Smooth muscle cell (in vitro differentiated cells): ENCODE data around the gene S100PBP. TPM values are rescaled to one million over a fixed set of nuclear protein-coding genes. Genes with fewer than 3 reads are reported as not detected.

Experiments
- DNase-seq: peaks from one replicate; lab custom pipeline; 2025; ENCODE audit not compliant: unreplicated experiment; lab: John Stamatoyannopoulos, UW
- H2AFZ ChIP-seq: fragments of 200-600 bp; sonication (generic); 2 replicates; pipeline ENCODE4 v1.6.0; 2016; ENCODE audit warnings: antibody characterized with exemption, low read depth, mild to moderate bottlenecking
- H3F3A ChIP-seq: fragments of 200-600 bp; sonication (generic); 2 replicates; pipeline ENCODE4 v1.6.0; 2017; ENCODE audit warnings: antibody characterized with exemption, low read depth
- H3K27ac ChIP-seq: fragments of 200-600 bp; sonication (generic); 2 replicates; pipeline ENCODE4 v1.5.1; 2016; ENCODE audit warnings: low read depth, mild to moderate bottlenecking
- H3K27me3 ChIP-seq: fragments of 200-600 bp; sonication (generic); 2 replicates; pipeline ENCODE4 v1.6.1; 2016; ENCODE audit warnings: low read depth, mild to moderate bottlenecking
- H3K36me3 ChIP-seq: fragments of 200-600 bp; sonication (generic); 2 replicates; pipeline ENCODE4 v1.5.1; 2016; ENCODE audit warnings: low read depth
- H3K4me1 ChIP-seq: fragments of 200-600 bp; sonication (generic); 2 replicates; pipeline ENCODE4 v1.5.1; 2016; ENCODE audit warnings: low read depth
- H3K4me2 ChIP-seq: fragments of 200-600 bp; sonication (generic); 2 replicates; pipeline ENCODE4 v1.6.0; 2016; ENCODE audit warnings: mild to moderate bottlenecking
- H3K4me3 ChIP-seq: fragments of 200-600 bp; sonication (generic); 2 replicates; pipeline ENCODE4 v1.5.1; 2016; ENCODE audit warnings: mild to moderate bottlenecking
- H3K79me2 ChIP-seq: fragments of 200-600 bp; sonication (generic); 2 replicates; pipeline ENCODE4 v1.6.0; 2016; ENCODE audit warnings: low read depth, mild to moderate bottlenecking
- H3K9ac ChIP-seq: fragments of 200-600 bp; sonication (generic); 2 replicates; pipeline ENCODE4 v1.6.0; 2016; ENCODE audit warnings: low read depth
- H3K9me3 ChIP-seq: fragments of 200-600 bp; sonication (generic); replicated peaks from 2 replicates; pipeline ENCODE4 v1.5.1; 2016; ENCODE audit warnings: low read depth
- H4K20me1 ChIP-seq: fragments of 200-600 bp; sonication (generic); 2 replicates; pipeline ENCODE4 v1.6.0; 2016; ENCODE audit warnings: low read depth
- CTCF ChIP-seq: fragments of 200-600 bp; sonication (generic); IDR thresholded peaks from 2 replicates; pipeline ENCODE4 v1.5.1; 2017; ENCODE audit warnings: borderline replicate concordance, mild to moderate bottlenecking, antibody characterized with exemption; ENCODE audit not compliant: insufficient read depth, poor library complexity, severe bottlenecking
- WGBS: methylation state at CpG from one replicate; pipeline ENCODE4 v1.1.7; 2016; ENCODE audit warnings: low lambda C conversion rate; 5-methylcytosine and 5-hydroxymethylcytosine counted together
- polyA plus RNA-seq: library from polyadenylated mRNA; unstranded; fragments of >200 nt; fragmentation: Nextera tagmentation; extraction: Ambion mirVana; gene quantifications from 2 replicates; pipeline ENCODE4 v1.2.1, GENCODE V29; 2016
- total RNA-seq: library from RNA; depleted of rRNA; stranded (reverse); fragments of >200 nt; gene quantifications from 2 replicates; pipeline ENCODE4 v1.2.3, GENCODE V29; 2014

Gene S100PBP
- total and polyA plus RNA-seq, 2 experiments from 2014 or later = 22.1 to 39.1 TPM

DNA sequence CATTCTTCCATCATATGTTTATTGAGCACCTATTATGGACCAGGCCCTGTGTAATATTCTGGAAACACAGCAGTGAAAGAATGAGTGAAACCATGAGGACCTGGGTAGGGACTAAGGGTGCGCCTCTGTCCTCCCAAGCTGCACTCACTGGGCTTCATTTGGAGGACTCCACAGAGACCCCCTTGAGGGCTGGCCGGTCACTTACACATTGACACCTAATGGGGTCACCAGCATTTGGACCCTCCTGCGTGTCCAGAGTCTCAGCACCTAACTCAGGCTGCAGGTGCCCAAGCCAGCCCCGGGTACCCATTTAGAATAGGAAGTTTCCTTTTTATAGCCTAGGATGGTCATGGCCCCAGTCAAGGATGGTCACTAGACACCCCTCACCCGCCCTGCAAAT is 56.0 kb downstream of the S100PBP start:
- no peak for DNase-seq
- H3K4me1 ChIP-seq = peaks cover 14% of the 10 kb centered on the region
- no peak for TF ChIP-seq CTCF
- H3K9ac ChIP-seq = no peak overlapping the region
- H2AFZ ChIP-seq = no peak overlapping the region
- H3K4me2 ChIP-seq = no peak overlapping the region
- H3K79me2 ChIP-seq = no peaks in the 10 kb centered on the region
- no peaks in the 10 kb centered on the region for H3K36me3 ChIP-seq
- no peak overlapping the region for H3K4me3 ChIP-seq
- H3K27me3 ChIP-seq = peaks cover 24% of the 10 kb centered on the region
- H4K20me1 ChIP-seq = no peaks in the 10 kb centered on the region
- H3K27ac ChIP-seq = no peak overlapping the region
- WGBS = 91% methylated on average over 5 of the region's 5 CpGs
- H3F3A ChIP-seq = no peaks in the 10 kb centered on the region
- no peaks in the 10 kb centered on the region for H3K9me3 ChIP-seq

DNA sequence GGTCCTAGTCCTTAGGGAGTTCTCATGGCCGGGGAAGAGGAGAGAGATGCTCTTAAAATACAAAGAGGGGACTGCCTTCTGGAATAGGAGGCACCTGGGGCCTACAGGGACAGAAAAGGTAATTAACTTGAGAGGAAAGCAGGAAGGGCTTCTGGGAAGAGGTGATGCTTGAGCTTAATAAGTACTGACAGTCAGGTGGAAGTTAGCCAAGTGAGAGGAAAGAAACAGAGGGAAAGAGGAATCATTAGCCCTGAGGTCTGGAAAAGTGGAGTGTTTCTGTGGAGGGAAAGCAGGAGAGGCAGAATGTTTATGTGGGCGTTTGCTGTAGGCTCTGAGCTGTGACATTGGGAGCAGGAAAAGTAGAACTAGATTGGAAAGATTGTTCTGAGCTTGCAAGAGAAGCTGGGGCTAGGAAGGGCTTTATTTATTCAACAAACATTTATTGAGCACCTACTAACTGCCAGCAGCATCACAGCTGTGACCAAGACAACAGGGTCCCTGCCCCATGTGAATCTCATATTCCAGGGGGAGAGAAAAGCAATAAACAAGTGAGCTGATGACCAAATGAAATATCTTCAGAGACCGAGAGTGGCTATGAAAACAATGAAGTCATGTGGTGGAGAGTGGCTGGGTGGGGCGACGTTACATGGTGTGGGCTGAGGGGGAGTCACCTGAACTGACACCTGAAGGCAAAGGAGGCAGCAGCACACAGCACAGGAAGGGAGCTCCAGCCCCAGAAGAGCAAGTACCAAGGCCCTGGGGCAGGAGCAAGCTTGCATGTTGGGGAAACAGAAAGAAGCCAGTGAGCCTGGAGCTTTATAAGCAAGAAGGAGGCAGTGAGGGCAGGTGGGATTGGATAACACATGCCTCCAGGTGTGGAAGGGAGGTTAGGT is 57.7 kb downstream of the S100PBP start:
- Histone ChIP-seq H3K36me3 (no peaks in the 10 kb centered on the region), H3K9ac (no peak overlapping the region), H3K9me3 (no peaks in the 10 kb centered on the region), H3K27ac (no peak overlapping the region), H3K4me2 (no peak overlapping the region), H3K4me3 (no peak overlapping the region), H3K27me3 (peaks cover 15% of the 10 kb centered on the region), H2AFZ (no peak overlapping the region), H3K4me1 (peaks cover 14% of the 10 kb centered on the region), H3F3A (no peaks in the 10 kb centered on the region), H3K79me2 (no peaks in the 10 kb centered on the region), H4K20me1 (no peaks in the 10 kb centered on the region)
- no peak for DNase-seq
- WGBS = 69% methylated on average over 5 of the region's 5 CpGs
- no peak for TF ChIP-seq CTCF

DNA sequence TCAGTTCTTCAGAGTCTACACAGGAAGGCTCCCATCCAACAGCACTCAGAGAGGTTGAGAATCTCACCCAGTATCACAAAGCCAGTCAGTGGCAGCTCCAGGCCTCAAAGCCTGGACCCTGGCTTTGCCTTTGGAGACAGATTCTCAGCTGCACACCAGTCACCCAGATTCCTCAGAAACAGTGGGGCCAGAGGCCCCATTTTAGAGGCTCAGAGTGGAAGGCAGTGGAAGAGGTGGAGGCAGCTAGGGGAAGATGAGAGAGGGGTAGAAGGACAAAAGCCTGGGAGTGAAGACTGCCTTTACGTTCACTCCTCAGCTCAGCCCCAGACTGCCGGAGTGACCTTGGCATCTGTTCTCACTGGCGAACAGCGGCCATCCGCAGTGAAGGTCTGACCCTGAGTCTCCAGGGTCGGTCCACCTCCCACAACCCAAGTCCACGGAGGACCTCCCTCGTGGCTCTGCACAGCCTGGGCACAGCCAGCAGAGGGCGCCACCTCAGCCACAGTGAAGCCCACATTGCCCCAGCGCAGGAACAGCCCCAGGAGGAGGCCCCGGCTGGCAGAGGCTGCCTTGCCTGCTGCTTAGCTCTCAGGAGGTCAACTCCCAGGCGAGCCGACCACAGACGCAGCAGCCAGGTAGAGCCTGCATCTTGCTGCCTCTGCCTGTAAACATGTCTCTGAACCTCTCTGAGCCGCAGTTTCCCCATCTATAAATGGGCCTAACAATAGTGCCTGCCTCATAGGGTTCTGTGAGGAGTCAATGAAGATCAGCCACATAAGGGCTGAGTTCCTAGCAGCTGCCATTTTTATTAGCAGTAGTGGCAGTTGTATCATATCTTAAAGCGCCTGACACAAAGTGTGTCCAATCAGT is 59.1 kb downstream of the S100PBP start:
- Histone ChIP-seq H3K27me3 (peaks cover 7% of the 10 kb centered on the region), H3K9ac (no peak overlapping the region), H3K9me3 (no peaks in the 10 kb centered on the region), H3K79me2 (no peaks in the 10 kb centered on the region), H3F3A (no peaks in the 10 kb centered on the region), H3K36me3 (no peaks in the 10 kb centered on the region), H3K27ac (no peak overlapping the region), H3K4me1 (peaks cover 8% of the 10 kb centered on the region), H3K4me3 (no peak overlapping the region), H4K20me1 (no peaks in the 10 kb centered on the region), H3K4me2 (no peak overlapping the region), H2AFZ (no peak overlapping the region)
- peak; percentile 70 for TF ChIP-seq CTCF
- no peak for DNase-seq
- 53% methylated on average over 16 of the region's 16 CpGs for WGBS
